Aorta (tissue), 5 donors: ENCODE data around the gene RSBN1L. TPM values are rescaled to one million over a fixed set of nuclear protein-coding genes. Genes with fewer than 3 reads are reported as not detected.
A peak's percentile ranks its signal among the peaks of the same experiment; 100 is the strongest.
"Not testable (repeated sequence)": the region's sequence is repeated elsewhere in the genome, so short reads cannot be mapped to it uniquely, and the experiment has no call there.

Source experiments
- ATAC-seq: fragments of 200-7000 bp; cut with Tn5 transposase; one replicate; pipeline ENCODE4 v1.9.1; 2022; ENCODE audit warnings: moderate library complexity; ENCODE audit not compliant: low FRiP score
- DNase-seq, 2 donors: peaks; one replicate each; pipeline ENCODE4 v3.0.0-alpha.2; 2020
- H3K27ac ChIP-seq, 2 donors: one replicate each; pipeline ENCODE4 v1.5.1; 2013; ENCODE audit warnings: low read length in 2 of 2, mild to moderate bottlenecking in 2 of 2, moderate library complexity in 2 of 2, control low read depth in 1 of 2, inconsistent platforms in 1 of 2, low read depth in 1 of 2
- H3K27me3 ChIP-seq, 2 donors: one replicate each; pipeline ENCODE4 v1.6.1; 2013; ENCODE audit warnings: control low read depth in 1 of 2, low read length in 1 of 2, mild to moderate bottlenecking in 1 of 2, moderate library complexity in 1 of 2; ENCODE audit not compliant: insufficient read depth in 2 of 2, control insufficient read depth in 1 of 2
- H3K36me3 ChIP-seq, 2 donors: one replicate each; pipeline ENCODE4 v1.6.1; 2013; ENCODE audit warnings: control low read depth in 1 of 2, low read length in 1 of 2, mild to moderate bottlenecking in 1 of 2; ENCODE audit not compliant: insufficient read depth in 2 of 2, control insufficient read depth in 1 of 2
- H3K4me1 ChIP-seq, 2 donors: one replicate each; pipeline ENCODE4 v1.6.1; 2013; ENCODE audit warnings: low read length in 2 of 2, control low read depth in 1 of 2, mild to moderate bottlenecking in 1 of 2, moderate library complexity in 1 of 2; ENCODE audit not compliant: insufficient read depth in 2 of 2, control insufficient read depth in 1 of 2
- H3K4me3 ChIP-seq, 2 donors: one replicate each; pipeline ENCODE4 v1.5.1; 2013; ENCODE audit warnings: low read length in 2 of 2, control low read depth in 1 of 2, mild to moderate bottlenecking in 1 of 2
- H3K9me3 ChIP-seq: one replicate; pipeline ENCODE4 v1.6.1; 2013; ENCODE audit warnings: mild to moderate bottlenecking, low read length; ENCODE audit not compliant: control insufficient read depth
- WGBS, 2 donors: extraction: QIAGEN DNeasy Blood & Tissue Kit; methylation state at CpG; one replicate each; pipeline ENCODE4 v1.1.7; 2013; 5-methylcytosine and 5-hydroxymethylcytosine counted together
- intact Hi-C, 2 donors: fragments of 100-400 bp; cut with DNase I; formaldehyde crosslinking; loops; one replicate each; pipeline versions ENCODE4 v1.14.2 to v1.15.0; 2022
- long read RNA-seq, 2 donors: library from polyadenylated mRNA; unstranded; transcript quantifications; one replicate each; pipeline ENCODE4 v2.0.0, GENCODE V29; 2020 to 2021
- polyA plus RNA-seq, 2 donors: library from polyadenylated mRNA; stranded (reverse); fragments of 200-250 nt; gene quantifications; one replicate each; pipeline ENCODE4 v1.2.3, GENCODE V29; 2013
- total RNA-seq, 2 donors: library from RNA; stranded (reverse); fragmentation: NEBNext Ultra II Directional; extraction: Animal tissue kit (Norgen Biotek cat#: 25700); gene quantifications; one replicate each; pipeline ENCODE4 v1.2.1, GENCODE V29; 2021
- donor health status: healthy with polysubstance abuse.
- donor health status: Bipolar disorder and iron deficiency.
- donor health status: DM: no; HTN: no; CAD: no.
- donor health status: DM: no; HTN: no; CAD: no.
- donor health status: DM: yes; HTN: yes; CAD: no.

RSBN1L gene
- total RNA-seq (10 to 100 TPM; 19.7 to 25.4 TPM), polyA plus RNA-seq (10 to 100 TPM in 1 of 2 donors, 1 to 10 TPM in 1; 3.0 to 12.5 TPM)
- long read RNA-seq, donor 1, full-length matches to known transcripts, result 1 of 7 reads
- long read RNA-seq, donor 1, partial matches to known transcripts, result 5 of 7 reads
- long read RNA-seq, donor 1, other reads (novel, unspliced or antisense), result 1 of 7 reads
- long read RNA-seq, donor 2, full-length matches to known transcripts, result 1 of 15 reads
- long read RNA-seq, donor 2, partial matches to known transcripts, result 12 of 15 reads
- long read RNA-seq, donor 2, other reads (novel, unspliced or antisense), result 2 of 15 reads

GRCh38 chr7:77696057-77696642 is at the start of gene RSBN1L:
RSBN1L (plus strand) TSS chr7:77696459; CDS start chr7:77696470, 11 bp downstream.
- Histone ChIP-seq H3K27me3 (no peaks in the 10 kb centered on the region), H3K4me3 (peak within 1 kb of the TSS; percentile 89 to 97), H3K36me3 (no peaks in the 10 kb centered on the region), H3K27ac (peak within 1 kb of the TSS; percentile 31 to 81), H3K4me1 (peaks cover 0 to 3% of the 10 kb centered on the region in 2 donors), H3K9me3 (no peaks in the 10 kb centered on the region)
- DNase-seq, result peak; percentile 99
- ATAC-seq, result peak; percentile 100
- intact Hi-C loops, result loop anchor here in 1 of 2 donors (5.0 kb wide), 1 partner anchor 101 kb away; the partner anchor contains the start of genes PHTF2 and TMEM60
- 0 to 1% methylated on average over 46 to 53 of the region's 53 CpGs for WGBS, 2 donors

- ATAC-seq (no peak), DNase-seq (no peak)
- intact Hi-C loops, result no loop called here
- 95 to 98% methylated on average over 6 of the region's 6 CpGs for WGBS, 2 donors
- no peaks in the 10 kb centered on the region for H3K4me1 ChIP-seq
- no peak overlapping the region for H3K4me3 ChIP-seq
- H3K27me3 ChIP-seq, result no peaks in the 10 kb centered on the region
- H3K9me3 ChIP-seq, result no peaks in the 10 kb centered on the region
- H3K36me3 ChIP-seq, result peaks cover 0 to 2% of the 10 kb centered on the region in 2 donors
- no peak overlapping the region for H3K27ac ChIP-seq
Measured at GRCh38 chr7:77648742-77649338, 47.4 kb upstream of the RSBN1L start.

GRCh38 chr7:77649716-77650349 is 46.4 kb upstream of the RSBN1L start:
- Histone ChIP-seq H3K27ac (no peak overlapping the region), H3K9me3 (no peaks in the 10 kb centered on the region), H3K4me1 (no peaks in the 10 kb centered on the region), H3K4me3 (no peak overlapping the region), H3K27me3 (no peaks in the 10 kb centered on the region), H3K36me3 (peaks cover 0 to under 1% of the 10 kb centered on the region in 2 donors)
- no peak for ATAC-seq
- no peak for DNase-seq
- intact Hi-C loops, result loop anchor here in 1 of 2 donors (5.0 to 10.0 kb wide), 2 partner anchors 107 to 295 kb away; no protein-coding TSS in a partner anchor
- WGBS, 2 donors, result 26 to 32% methylated on average over 4 of the region's 4 CpGs

- WGBS, 2 donors, result 40 to 42% methylated on average over 3 of the region's 3 CpGs
- Histone ChIP-seq H3K4me1 (no peaks in the 10 kb centered on the region), H3K9me3 (no peaks in the 10 kb centered on the region), H3K27me3 (no peaks in the 10 kb centered on the region), H3K4me3 (no peak overlapping the region), H3K27ac (no peak overlapping the region), H3K36me3 (no peaks in the 10 kb centered on the region)
- no peak for ATAC-seq
- intact Hi-C loops, result loop anchor here (2.0 to 10.0 kb wide), 3 partner anchors 106 to 293 kb away; no protein-coding TSS in a partner anchor
- no peak for DNase-seq
Measured at GRCh38 chr7:77651575-77652162, 44.6 kb upstream of the RSBN1L start.

- not testable (repeated sequence) for H3K4me3 ChIP-seq, H3K4me1 ChIP-seq, H3K27ac ChIP-seq, ATAC-seq, DNase-seq, H3K36me3 ChIP-seq, H3K27me3 ChIP-seq, H3K9me3 ChIP-seq
- WGBS, 2 donors, result 95 to 98% methylated on average over 12 of the region's 12 CpGs
- intact Hi-C loops, result loop anchor here (2.0 to 10.0 kb wide), 3 partner anchors 104 to 292 kb away; no protein-coding TSS in a partner anchor
Measured at GRCh38 chr7:77652826-77653225, 43.4 kb upstream of the RSBN1L start.

GRCh38 chr7:77653572-77653971 is 42.7 kb upstream of the RSBN1L start:
- intact Hi-C loops, result loop anchor here (2.0 to 10.0 kb wide), 3 partner anchors 104 to 291 kb away; no protein-coding TSS in a partner anchor
- H3K9me3 ChIP-seq, result no peaks in the 10 kb centered on the region
- H3K4me1 ChIP-seq, result no peaks in the 10 kb centered on the region
- ATAC-seq, result no peak
- no peaks in the 10 kb centered on the region for H3K27me3 ChIP-seq
- no peak overlapping the region for H3K27ac ChIP-seq
- DNase-seq, result no peak
- WGBS, 2 donors, result 51 to 58% methylated on average over 2 of the region's 2 CpGs
- H3K36me3 ChIP-seq, result no peaks in the 10 kb centered on the region
- no peak overlapping the region for H3K4me3 ChIP-seq

GRCh38 chr7:77655356-77655755 is 40.9 kb upstream of the RSBN1L start:
- 59 to 100% methylated on average over 1 of the region's 1 CpG for WGBS, 2 donors
- intact Hi-C loops, result loop anchor here in 1 of 2 donors (10.0 kb wide), 1 partner anchor 289 kb away; no protein-coding TSS in a partner anchor
- ATAC-seq (no peak), DNase-seq (no peak)
- no peaks in the 10 kb centered on the region for H3K4me1 ChIP-seq
- no peak overlapping the region for H3K27ac ChIP-seq
- no peaks in the 10 kb centered on the region for H3K27me3 ChIP-seq
- no peaks in the 10 kb centered on the region for H3K36me3 ChIP-seq
- no peak overlapping the region for H3K4me3 ChIP-seq
- no peaks in the 10 kb centered on the region for H3K9me3 ChIP-seq

- Histone ChIP-seq H3K4me3 (no peak overlapping the region), H3K9me3 (no peaks in the 10 kb centered on the region), H3K27me3 (no peaks in the 10 kb centered on the region), H3K36me3 (no peaks in the 10 kb centered on the region), H3K4me1 (no peaks in the 10 kb centered on the region), H3K27ac (no peak overlapping the region)
- intact Hi-C loops, result loop anchor here in 1 of 2 donors (10.0 kb wide), 1 partner anchor 289 kb away; no protein-coding TSS in a partner anchor
- 85 to 92% methylated on average over 9 of the region's 9 CpGs for WGBS, 2 donors
- ATAC-seq (no peak), DNase-seq (no peak)
Measured at GRCh38 chr7:77655836-77656455, 40.3 kb upstream of the RSBN1L start.
